Astrocyte (in vitro differentiated cells and primary cell): Measurements from ENCODE around the gene IRF9. TPM values are rescaled to one million over a fixed set of nuclear protein-coding genes. Genes with fewer than 3 reads are reported as not detected.

Experiments
- DNase-seq: peaks from one replicate; pipeline ENCODE4 v3.0.0-alpha.2; 2010; ENCODE audit warnings: low read depth
- FAIRE-seq: peaks from 2 replicates; lab custom pipeline; 2011; peaks lifted over from hg19 to GRCh38; lab: Jason Lieb, UNC
- H2AFZ ChIP-seq: 2 replicates; pipeline ENCODE4 v1.6.0; 2012; ENCODE audit warnings: low read depth, low read length, inconsistent platforms
- H3K27ac ChIP-seq: 2 replicates; pipeline ENCODE4 v1.5.1; 2011; ENCODE audit warnings: low read depth, low read length, inconsistent platforms
- H3K27me3 ChIP-seq: 2 replicates; pipeline ENCODE4 v1.6.0; 2011; ENCODE audit warnings: low read length, inconsistent platforms; ENCODE audit not compliant: insufficient read depth
- H3K36me3 ChIP-seq: 2 replicates; pipeline ENCODE4 v1.5.1; 2011; ENCODE audit warnings: low read length, inconsistent platforms; ENCODE audit not compliant: insufficient read depth
- H3K4me1 ChIP-seq: 2 replicates; pipeline ENCODE4 v1.5.1; 2011; ENCODE audit warnings: low read length, inconsistent platforms; ENCODE audit not compliant: insufficient read depth
- H3K4me2 ChIP-seq: 2 replicates; pipeline ENCODE4 v1.6.0; 2012; ENCODE audit warnings: low read length, inconsistent platforms
- H3K4me3 ChIP-seq: 2 replicates; pipeline ENCODE4 v1.5.1; 2011; ENCODE audit warnings: low read depth, mild to moderate bottlenecking, low read length, inconsistent platforms; ENCODE audit not compliant: insufficient read depth
- H3K79me2 ChIP-seq: 2 replicates; pipeline ENCODE4 v1.6.0; 2012; ENCODE audit warnings: mild to moderate bottlenecking, low read length, inconsistent platforms; ENCODE audit not compliant: insufficient read depth
- H3K9ac ChIP-seq: 2 replicates; pipeline ENCODE4 v1.6.0; 2012; ENCODE audit warnings: mild to moderate bottlenecking, low read length, inconsistent platforms
- H3K9me3 ChIP-seq: 2 replicates; pipeline ENCODE4 v1.5.1; 2012; ENCODE audit warnings: low read depth, mild to moderate bottlenecking, low read length, inconsistent platforms; ENCODE audit not compliant: insufficient read depth
- H4K20me1 ChIP-seq: 2 replicates; pipeline ENCODE4 v1.6.0; 2012; ENCODE audit warnings: low read length, inconsistent platforms; ENCODE audit not compliant: insufficient read depth
- H3K27ac Mint-ChIP-seq: one replicate; pipeline ENCODE4 v1.8.0; 2021; ENCODE audit warnings: mild to moderate bottlenecking, mixed read lengths; ENCODE audit not compliant: unreplicated experiment
- H3K27me3 Mint-ChIP-seq: one replicate; pipeline ENCODE4 v1.8.0; 2021; ENCODE audit warnings: low read depth, mixed read lengths; ENCODE audit not compliant: unreplicated experiment
- H3K36me3 Mint-ChIP-seq: one replicate; pipeline ENCODE4 v1.8.0; 2021; ENCODE audit warnings: low read depth, mixed read lengths; ENCODE audit not compliant: unreplicated experiment
- H3K4me1 Mint-ChIP-seq: one replicate; pipeline ENCODE4 v1.8.0; 2021; ENCODE audit warnings: low read depth, mixed read lengths; ENCODE audit not compliant: unreplicated experiment
- H3K4me3 Mint-ChIP-seq: one replicate; pipeline ENCODE4 v1.8.0; 2021; ENCODE audit warnings: mild to moderate bottlenecking, moderate library complexity, mixed read lengths; ENCODE audit not compliant: unreplicated experiment
- H3K9me3 Mint-ChIP-seq: one replicate; pipeline ENCODE4 v1.8.0; 2021; ENCODE audit warnings: mild to moderate bottlenecking, mixed read lengths; ENCODE audit not compliant: unreplicated experiment
- EZH2 ChIP-seq: IDR thresholded peaks from 2 replicates; pipeline ENCODE4 v1.6.1; 2012; ENCODE audit warnings: mild to moderate bottlenecking, low read length, inconsistent platforms; ENCODE audit not compliant: insufficient read depth
- total RNA-seq: library from RNA; stranded (reverse); gene quantifications from 2 replicates; pipeline ENCODE4 v1.2.1, GENCODE V29; 2021
- TF ChIP-seq, protein P1 (sequence below): IDR thresholded peaks from 2 replicates; pipeline ENCODE4 v1.5.1; 2011; ENCODE audit warnings: low read depth, mild to moderate bottlenecking, inconsistent platforms, low read length, moderate library complexity; ENCODE audit not compliant: insufficient read depth

IRF9 gene
- total RNA-seq, 1 donor from 2014 or later: 76.0 TPM

DNA sequence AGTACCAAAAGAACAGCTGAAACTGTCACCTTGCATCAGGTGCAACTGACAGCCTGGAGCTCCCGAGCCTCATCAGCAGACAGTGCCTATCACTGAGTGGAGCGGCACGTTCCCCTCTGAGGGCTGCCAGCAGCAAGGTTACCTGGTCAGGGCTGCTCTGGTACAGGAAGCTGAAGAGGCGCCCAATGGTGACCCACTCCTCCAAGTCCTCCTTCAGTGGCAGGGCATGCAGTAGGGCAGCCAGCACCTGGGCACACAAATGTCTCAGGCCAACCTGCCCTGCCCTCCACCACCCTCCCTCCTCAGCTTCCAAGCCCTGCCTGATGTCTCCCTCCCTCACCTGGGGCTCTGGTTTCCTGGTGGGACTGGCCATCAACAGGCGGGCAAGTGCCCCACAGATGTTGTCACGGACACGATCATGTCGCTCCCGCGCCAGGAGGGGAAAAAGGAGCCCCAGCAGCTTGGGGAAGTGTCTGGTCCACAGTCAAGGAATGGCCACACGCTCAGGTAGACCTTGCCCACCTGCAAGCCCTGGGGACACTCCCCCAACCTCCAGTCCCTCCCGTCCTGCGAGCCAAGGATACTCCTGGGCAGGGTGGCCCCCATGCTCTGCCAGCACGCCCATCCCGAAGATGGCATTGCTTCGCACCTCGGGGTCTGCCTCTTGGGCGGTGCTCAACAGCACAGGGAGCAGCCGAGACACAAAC is 20.5 kb downstream of the IRF9 start:
- H3K36me3 ChIP-seq: peaks cover 30% of the 10 kb centered on the region
- H3K4me3 ChIP-seq: no peak overlapping the region
- H3K4me3 Mint-ChIP-seq: no peak overlapping the region
- H3K9me3 Mint-ChIP-seq: no peaks in the 10 kb centered on the region
- H3K4me1 Mint-ChIP-seq: peaks cover 7% of the 10 kb centered on the region
- H3K9me3 ChIP-seq: no peaks in the 10 kb centered on the region
- no peak overlapping the region for H3K27ac ChIP-seq
- H3K9ac ChIP-seq: no peak overlapping the region
- H2AFZ ChIP-seq: no peak overlapping the region
- no peak for TF ChIP-seq EZH2
- TF ChIP-seq, protein P1, sequence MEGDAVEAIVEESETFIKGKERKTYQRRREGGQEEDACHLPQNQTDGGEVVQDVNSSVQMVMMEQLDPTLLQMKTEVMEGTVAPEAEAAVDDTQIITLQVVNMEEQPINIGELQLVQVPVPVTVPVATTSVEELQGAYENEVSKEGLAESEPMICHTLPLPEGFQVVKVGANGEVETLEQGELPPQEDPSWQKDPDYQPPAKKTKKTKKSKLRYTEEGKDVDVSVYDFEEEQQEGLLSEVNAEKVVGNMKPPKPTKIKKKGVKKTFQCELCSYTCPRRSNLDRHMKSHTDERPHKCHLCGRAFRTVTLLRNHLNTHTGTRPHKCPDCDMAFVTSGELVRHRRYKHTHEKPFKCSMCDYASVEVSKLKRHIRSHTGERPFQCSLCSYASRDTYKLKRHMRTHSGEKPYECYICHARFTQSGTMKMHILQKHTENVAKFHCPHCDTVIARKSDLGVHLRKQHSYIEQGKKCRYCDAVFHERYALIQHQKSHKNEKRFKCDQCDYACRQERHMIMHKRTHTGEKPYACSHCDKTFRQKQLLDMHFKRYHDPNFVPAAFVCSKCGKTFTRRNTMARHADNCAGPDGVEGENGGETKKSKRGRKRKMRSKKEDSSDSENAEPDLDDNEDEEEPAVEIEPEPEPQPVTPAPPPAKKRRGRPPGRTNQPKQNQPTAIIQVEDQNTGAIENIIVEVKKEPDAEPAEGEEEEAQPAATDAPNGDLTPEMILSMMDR: no peak
- no peaks in the 10 kb centered on the region for H3K27me3 ChIP-seq
- H3K79me2 ChIP-seq: peaks cover 9% of the 10 kb centered on the region
- no peak for DNase-seq
- H4K20me1 ChIP-seq: peaks cover 45% of the 10 kb centered on the region
- H3K36me3 Mint-ChIP-seq: peaks cover 13% of the 10 kb centered on the region
- peaks cover 5% of the 10 kb centered on the region for H3K4me1 ChIP-seq
- H3K4me2 ChIP-seq: no peak overlapping the region
- no peak for FAIRE-seq
- H3K27ac Mint-ChIP-seq: no peak overlapping the region
- H3K27me3 Mint-ChIP-seq: no peaks in the 10 kb centered on the region

DNA sequence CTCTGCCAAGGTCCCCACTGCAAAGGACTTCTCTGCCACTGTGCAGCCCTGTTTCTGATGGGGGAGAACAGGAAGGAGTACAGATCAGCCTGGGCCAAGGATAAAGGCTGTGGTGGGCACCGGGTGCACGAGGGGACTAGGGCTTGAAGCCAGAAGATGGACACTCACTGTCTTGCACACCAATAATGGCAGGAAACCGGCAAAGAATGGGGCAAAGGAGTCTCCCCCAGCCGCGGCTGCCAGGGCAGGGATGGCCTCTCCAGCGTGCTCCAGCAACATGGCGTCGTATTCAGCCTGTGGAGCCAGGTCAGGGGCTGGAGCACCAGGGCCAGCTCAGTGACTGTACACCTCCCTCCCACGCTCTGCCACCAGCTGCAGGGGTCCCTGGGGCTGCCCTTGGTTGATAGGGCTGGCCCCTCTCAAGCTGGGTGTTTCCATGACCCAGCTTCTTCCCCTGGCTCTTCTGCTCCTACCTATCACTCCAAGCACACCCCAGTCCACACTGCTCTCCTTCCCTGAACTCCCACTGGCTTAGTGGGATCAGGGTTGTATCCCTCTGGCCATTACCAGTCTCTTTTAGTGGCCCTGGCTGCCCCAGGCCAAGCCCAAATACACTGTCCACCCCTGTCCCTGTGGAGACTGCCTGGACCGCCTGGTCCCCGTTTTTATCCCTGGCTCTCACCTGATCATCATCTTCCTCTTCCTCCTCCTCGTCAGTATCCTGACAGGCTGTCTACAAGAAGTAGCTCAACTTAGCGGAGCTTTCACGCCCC is 21.2 kb downstream of the IRF9 start:
- peaks cover 13% of the 10 kb centered on the region for H3K36me3 Mint-ChIP-seq

More for the DNA sequence above, 21.2 kb downstream of the IRF9 start:
- Histone ChIP-seq H2AFZ (no peak overlapping the region), H3K4me1 (peaks cover 10% of the 10 kb centered on the region), H3K9me3 (no peaks in the 10 kb centered on the region), H4K20me1 (peaks cover 49% of the 10 kb centered on the region), H3K4me2 (no peak overlapping the region), H3K79me2 (peaks cover 16% of the 10 kb centered on the region), H3K36me3 (peaks cover 36% of the 10 kb centered on the region), H3K27ac (no peak overlapping the region), H3K27me3 (no peaks in the 10 kb centered on the region), H3K9ac (no peak overlapping the region), H3K4me3 (no peak overlapping the region)
- peaks cover 11% of the 10 kb centered on the region for H3K4me1 Mint-ChIP-seq
- peak overlapping the region; percentile 82 for H3K27ac Mint-ChIP-seq
- H3K9me3 Mint-ChIP-seq: no peaks in the 10 kb centered on the region
- H3K27me3 Mint-ChIP-seq: no peaks in the 10 kb centered on the region
- DNase-seq: no peak
- peak overlapping the region; percentile 17 for H3K4me3 Mint-ChIP-seq
- no peak for TF ChIP-seq EZH2
- TF ChIP-seq, protein P1: no peak
- no peak for FAIRE-seq
